A549 (cell line): ENCODE results near the gene SLC44A2. TPM values are rescaled to one million over a fixed set of nuclear protein-coding genes. Genes with fewer than 3 reads are reported as not detected.

Experiments used
- ATAC-seq, 2 experiments: fragments of 200-7000 bp in 1 of 2; fragments of >200 bp in 1 of 2; cut with Nextera tagmentation in 1 of 2; cut with Tn5 transposase in 1 of 2; 3 replicates each; pipeline versions ENCODE4 v1.8.0 to v1.9.1; 2018 to 2020; ENCODE audit warnings: mild to moderate bottlenecking in 1 of 2, moderate library complexity in 1 of 2
- CTCF ChIA-PET: fragments of 300-600 bp; sonication (Branson Sonifier 250); formaldehyde crosslinking; extraction: SDS; loops from one replicate; lab custom pipeline; 2021; ENCODE audit warnings: antibody characterized with exemption, inconsistent platforms; lab: Yijun Ruan, JAX
- POLR2A ChIA-PET: fragments of 350-600 bp; formaldehyde crosslinking; extraction: SDS; loops from one replicate; lab custom pipeline; 2021; ENCODE audit warnings: antibody characterized with exemption, inconsistent platforms; lab: Yijun Ruan, JAX
- DNase-seq, 2 experiments: peaks; one replicate each; pipeline versions ENCODE4 v3.0.0 to v3.0.0-alpha.2; 2011 to 2016; ENCODE audit warnings: low read depth in 1 of 2, low spot score in 1 of 2
- FAIRE-seq: peaks from 2 replicates; lab custom pipeline; 2011; peaks lifted over from hg19 to GRCh38; lab: Jason Lieb, UNC
- H3K27ac ChIP-seq, 2 experiments: fragments of >200 bp; sonication (Bioruptor Twin); formaldehyde crosslinking; 3 replicates each; pipeline ENCODE4 v1.5.1; 2016 to 2017
- H3K4me1 ChIP-seq: fragments of >200 bp; sonication (Bioruptor Twin); formaldehyde crosslinking; 3 replicates; pipeline ENCODE4 v1.6.1; 2016
- H3K4me2 ChIP-seq: fragments of >200 bp; sonication (Bioruptor Twin); formaldehyde crosslinking; 3 replicates; pipeline ENCODE4 v1.6.1; 2016
- H3K4me3 ChIP-seq: fragments of >200 bp; sonication (Bioruptor Twin); formaldehyde crosslinking; 3 replicates; pipeline ENCODE4 v1.5.1; 2016
- H3K9me3 ChIP-seq: fragments of >200 bp; sonication (Bioruptor Twin); formaldehyde crosslinking; 3 replicates; pipeline ENCODE4 v1.6.1; 2016
- BHLHE40 ChIP-seq: IDR thresholded peaks from 2 replicates; pipeline ENCODE4 v1.6.1; 2012; ENCODE audit warnings: low read depth, low read length, inconsistent platforms
- CEBPB ChIP-seq, 2 experiments: fragments of >200 bp in 1 of 2; sonication (Bioruptor Twin) in 1 of 2; formaldehyde crosslinking in 1 of 2; IDR thresholded peaks; 2 replicates each; pipeline ENCODE4 v1.6.1; 2012 to 2016
- CHD4 ChIP-seq: fragments of 200-600 bp; sonication (generic); IDR thresholded peaks from 2 replicates; pipeline ENCODE4 v1.6.1; 2016; ENCODE audit warnings: antibody characterized with exemption, mild to moderate bottlenecking, borderline replicate concordance
- E2F6 ChIP-seq: IDR thresholded peaks from 2 replicates; pipeline ENCODE4 v1.6.1; 2012; ENCODE audit warnings: low read depth, borderline replicate concordance
- EHF ChIP-seq: fragments of 250-450 bp; sonication (Bioruptor Pico); IDR thresholded peaks from 2 replicates; pipeline ENCODE4 v1.5.0; 2020; ENCODE audit warnings: mild to moderate bottlenecking
- EHMT2 ChIP-seq: fragments of 200-600 bp; sonication (generic); IDR thresholded peaks from 2 replicates; pipeline ENCODE4 v1.6.1; 2016; ENCODE audit warnings: antibody characterized with exemption, low read depth, mild to moderate bottlenecking, moderate library complexity
- ESRRA ChIP-seq: fragments of 150-350 bp; IDR thresholded peaks from 2 replicates; pipeline ENCODE4 v1.6.1; 2014; ENCODE audit warnings: mild to moderate bottlenecking, low read length, borderline replicate concordance
- FOSB ChIP-seq: fragments of 250-450 bp; sonication (Bioruptor Pico); IDR thresholded peaks from 2 replicates; pipeline ENCODE4 v1.5.0; 2020; ENCODE audit warnings: mild to moderate bottlenecking, moderate library complexity
- GATA3 ChIP-seq: IDR thresholded peaks from 2 replicates; pipeline ENCODE4 v1.6.1; 2012; ENCODE audit warnings: borderline replicate concordance
- HDAC2 ChIP-seq: fragments of 200-600 bp; sonication (generic); IDR thresholded peaks from 2 replicates; pipeline ENCODE4 v1.6.1; 2016
- HOXB13 ChIP-seq: fragments of 250-450 bp; sonication (Bioruptor Pico); IDR thresholded peaks from 2 replicates; pipeline ENCODE4 v1.5.0; 2020; ENCODE audit warnings: low read depth, mild to moderate bottlenecking, moderate library complexity
- HOXB5 ChIP-seq: fragments of 250-450 bp; sonication (Bioruptor Pico); IDR thresholded peaks from 2 replicates; pipeline ENCODE4 v1.5.0; 2020; ENCODE audit warnings: mild to moderate bottlenecking, moderate library complexity
- JUN ChIP-seq, 2 experiments: fragments of >200 bp; sonication (Bioruptor Twin); formaldehyde crosslinking; IDR thresholded peaks; 2 replicates in 1 of 2; 3 replicates in 1 of 2; pipeline ENCODE4 v1.6.1; 2016 to 2017
- KDM1A ChIP-seq: fragments of 200-600 bp; sonication (generic); IDR thresholded peaks from 2 replicates; pipeline ENCODE4 v1.6.1; 2016; ENCODE audit warnings: low read depth, mild to moderate bottlenecking
- KDM5A ChIP-seq: fragments of 200-600 bp; sonication (generic); IDR thresholded peaks from 2 replicates; pipeline ENCODE4 v1.6.1; 2016; ENCODE audit warnings: antibody characterized with exemption, mild to moderate bottlenecking
- MAFK ChIP-seq: fragments of 450-650 bp; IDR thresholded peaks from 2 replicates; pipeline ENCODE4 v1.6.1; 2014; ENCODE audit not compliant: partially characterized antibody
- MAZ ChIP-seq: fragments of 150-350 bp; IDR thresholded peaks from 2 replicates; pipeline ENCODE4 v1.6.1; 2014; ENCODE audit warnings: antibody characterized with exemption, low read depth, low read length, borderline replicate concordance
- NFE2L2 ChIP-seq: fragments of 150-350 bp; conservative IDR thresholded peaks from 2 replicates; pipeline ENCODE4 v1.6.1; 2014; ENCODE audit warnings: low read length
- NPAS2 ChIP-seq: fragments of 250-450 bp; sonication (Bioruptor Pico); IDR thresholded peaks from 2 replicates; pipeline ENCODE4 v1.8.0; 2022; ENCODE audit warnings: mild to moderate bottlenecking, moderate library complexity, borderline replicate concordance
- NR3C1 ChIP-seq: fragments of >200 bp; sonication (Bioruptor Twin); formaldehyde crosslinking; IDR thresholded peaks from 3 replicates; pipeline ENCODE4 v1.6.1; 2017
- POLR2AphosphoS2 ChIP-seq: conservative IDR thresholded peaks from 2 replicates; pipeline ENCODE4 v1.6.1; 2012; ENCODE audit warnings: low read length, improper control_type of control experiment, inconsistent platforms
- RAD21 ChIP-seq, 2 experiments: fragments of >200 bp in 1 of 2; sonication (Bioruptor Twin) in 1 of 2; formaldehyde crosslinking in 1 of 2; IDR thresholded peaks in 1 of 2; conservative IDR thresholded peaks in 1 of 2; 2 replicates in 1 of 2; 3 replicates in 1 of 2; pipeline ENCODE4 v1.6.1; 2012 to 2018; ENCODE audit warnings: inconsistent platforms in 1 of 2
- RARB ChIP-seq: fragments of 250-450 bp; sonication (Bioruptor Pico); IDR thresholded peaks from 2 replicates; pipeline ENCODE4 v1.8.0; 2021; ENCODE audit warnings: mild to moderate bottlenecking, moderate library complexity
- RCOR1 ChIP-seq: fragments of 150-350 bp; IDR thresholded peaks from 2 replicates; pipeline ENCODE4 v1.6.1; 2014; ENCODE audit warnings: antibody characterized with exemption, low read length, low read depth
- SMC3 ChIP-seq: fragments of >200 bp; sonication (Bioruptor Twin); formaldehyde crosslinking; IDR thresholded peaks from 3 replicates; pipeline ENCODE4 v1.6.1; 2018; ENCODE audit warnings: inconsistent platforms
- SREBF2 ChIP-seq: fragments of 450-650 bp; IDR thresholded peaks from 2 replicates; pipeline ENCODE4 v1.6.1; 2014; ENCODE audit warnings: mild to moderate bottlenecking, moderate library complexity
- TP53 ChIP-seq: fragments of 250-450 bp; sonication (Bioruptor Pico); IDR thresholded peaks from 2 replicates; pipeline ENCODE4 v1.5.0; 2021; ENCODE audit warnings: mild to moderate bottlenecking, moderate library complexity
- ZC3H11A ChIP-seq: fragments of 450-650 bp; IDR thresholded peaks from 2 replicates; pipeline ENCODE4 v1.6.1; 2014; ENCODE audit warnings: antibody characterized with exemption, mild to moderate bottlenecking
- ZFP36 ChIP-seq: fragments of 450-650 bp; IDR thresholded peaks from 2 replicates; pipeline ENCODE4 v1.6.1; 2014; ENCODE audit warnings: borderline replicate concordance; ENCODE audit not compliant: partially characterized antibody
- ZNF302 ChIP-seq: fragments of 250-450 bp; sonication (Bioruptor Pico); IDR thresholded peaks from 2 replicates; pipeline ENCODE4 v1.9.0; 2021; ENCODE audit warnings: inconsistent platforms, mild to moderate bottlenecking, moderate library complexity
- ZSCAN20 ChIP-seq: fragments of 250-450 bp; sonication (Bioruptor Pico); IDR thresholded peaks from 2 replicates; pipeline ENCODE4 v1.8.0; 2022; ENCODE audit warnings: mild to moderate bottlenecking, moderate library complexity
- WGBS: methylation state at CpG from one replicate; pipeline ENCODE4 v1.1.6; 2017; ENCODE audit errors: missing lambda C conversion rate; 5-methylcytosine and 5-hydroxymethylcytosine counted together
- polyA plus RNA-seq, 4 experiments: library from polyadenylated mRNA; depleted of rRNA in 3 of 4; stranded (reverse); fragments of >200 nt; fragmentation: RNase III in 1 of 4; extraction: RNeasy Plus Mini Kit Qiagen cat#74134 plus additional on column Dnase treatment in 1 of 4; gene quantifications; 2 replicates in 3 of 4; 3 replicates in 1 of 4; pipeline ENCODE4 v1.2.3, GENCODE V29; 2011 to 2017
- TF ChIP-seq, protein P1 (sequence below): IDR thresholded peaks from 2 replicates; pipeline ENCODE4 v1.6.1; 2012
- TF ChIP-seq, protein P2 (sequence below): fragments of 150-350 bp; IDR thresholded peaks from 2 replicates; pipeline ENCODE4 v1.6.1; 2014; ENCODE audit warnings: low read depth, mild to moderate bottlenecking, low read length
- TF ChIP-seq, protein P3 (sequence below): fragments of >200 bp; sonication (Bioruptor Twin); formaldehyde crosslinking; IDR thresholded peaks from 2 replicates; pipeline ENCODE4 v1.6.1; 2016

SLC44A2 gene
- polyA plus RNA-seq, 2 of the 4 experiments (the other 2 are of a cell fraction): 8.3 TPM

- 86% methylated on average over 5 of the region's 5 CpGs for WGBS
- FAIRE-seq (no peak), ATAC-seq (no peak), DNase-seq (no peak)
- H3K4me3 ChIP-seq: no peak overlapping the region
- CTCF ChIA-PET: no interaction called here
- H3K4me1 ChIP-seq: no peaks in the 10 kb centered on the region
- no peak overlapping the region for H3K27ac ChIP-seq
- TF ChIP-seq, protein P1, sequence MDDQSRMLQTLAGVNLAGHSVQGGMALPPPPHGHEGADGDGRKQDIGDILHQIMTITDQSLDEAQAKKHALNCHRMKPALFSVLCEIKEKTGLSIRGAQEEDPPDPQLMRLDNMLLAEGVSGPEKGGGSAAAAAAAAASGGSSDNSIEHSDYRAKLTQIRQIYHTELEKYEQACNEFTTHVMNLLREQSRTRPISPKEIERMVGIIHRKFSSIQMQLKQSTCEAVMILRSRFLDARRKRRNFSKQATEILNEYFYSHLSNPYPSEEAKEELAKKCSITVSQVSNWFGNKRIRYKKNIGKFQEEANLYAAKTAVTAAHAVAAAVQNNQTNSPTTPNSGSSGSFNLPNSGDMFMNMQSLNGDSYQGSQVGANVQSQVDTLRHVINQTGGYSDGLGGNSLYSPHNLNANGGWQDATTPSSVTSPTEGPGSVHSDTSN: no peak
- TF ChIP-seq HOXB13 (CRISPR knock-in tag): no peak
- no peak for TF ChIP-seq ZSCAN20 (CRISPR knock-in tag)
- no peak for TF ChIP-seq RCOR1
- TF ChIP-seq RAD21 (conservative IDR thresholded peaks at IDR 0.05 in 1 of 2, IDR thresholded peaks at IDR 0.05 in 1 of 2): no peak
- no peak for TF ChIP-seq NR3C1
- TF ChIP-seq KDM5A: no peak
- no peak for TF ChIP-seq BHLHE40
- TF ChIP-seq ESRRA: no peak
- no peak for TF ChIP-seq POLR2AphosphoS2
- TF ChIP-seq NFE2L2: no peak
- no peak for TF ChIP-seq SREBF2
- TF ChIP-seq NPAS2 (CRISPR knock-in tag): no peak
- TF ChIP-seq, protein P2, sequence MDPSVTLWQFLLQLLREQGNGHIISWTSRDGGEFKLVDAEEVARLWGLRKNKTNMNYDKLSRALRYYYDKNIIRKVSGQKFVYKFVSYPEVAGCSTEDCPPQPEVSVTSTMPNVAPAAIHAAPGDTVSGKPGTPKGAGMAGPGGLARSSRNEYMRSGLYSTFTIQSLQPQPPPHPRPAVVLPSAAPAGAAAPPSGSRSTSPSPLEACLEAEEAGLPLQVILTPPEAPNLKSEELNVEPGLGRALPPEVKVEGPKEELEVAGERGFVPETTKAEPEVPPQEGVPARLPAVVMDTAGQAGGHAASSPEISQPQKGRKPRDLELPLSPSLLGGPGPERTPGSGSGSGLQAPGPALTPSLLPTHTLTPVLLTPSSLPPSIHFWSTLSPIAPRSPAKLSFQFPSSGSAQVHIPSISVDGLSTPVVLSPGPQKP: no peak
- no peak for TF ChIP-seq E2F6
- no peak for TF ChIP-seq HDAC2
- no peak for TF ChIP-seq ZNF302 (CRISPR knock-in tag)
- no peaks in the 10 kb centered on the region for H3K9me3 ChIP-seq
- H3K4me2 ChIP-seq: no peak overlapping the region
- POLR2A ChIA-PET: no interaction called here
Observed at GRCh38 chr19:10685210-10685609, 59.9 kb downstream of the SLC44A2 start.

DNA sequence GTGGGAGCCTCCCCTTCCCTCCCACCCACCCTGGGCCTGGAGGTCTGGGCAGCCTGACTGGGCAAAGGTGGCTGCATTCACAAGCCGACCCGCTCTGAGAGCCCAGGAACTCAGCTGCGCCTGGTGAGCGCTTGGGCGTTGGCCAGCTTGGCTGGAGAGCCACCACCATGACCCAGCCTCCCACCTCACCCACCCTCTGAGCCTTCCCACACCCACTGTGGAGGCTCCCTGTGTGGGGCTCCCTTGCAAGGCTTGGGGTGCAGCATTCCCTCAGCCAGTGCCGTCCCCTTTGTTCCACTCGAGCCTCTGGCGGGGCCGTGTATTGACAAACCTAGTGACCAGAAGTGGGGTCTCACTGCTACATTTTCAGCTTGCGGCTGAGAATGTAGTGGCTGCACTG, 60.8 kb downstream of the SLC44A2 start:
- Histone ChIP-seq H3K4me1 (no peaks in the 10 kb centered on the region), H3K4me3 (no peak overlapping the region), H3K4me2 (no peak overlapping the region), H3K27ac (no peak overlapping the region), H3K9me3 (no peaks in the 10 kb centered on the region)
- ATAC-seq (no peak), FAIRE-seq (no peak), DNase-seq (no peak)
- TF ChIP-seq NR3C1: no peak
- TF ChIP-seq, protein P3, sequence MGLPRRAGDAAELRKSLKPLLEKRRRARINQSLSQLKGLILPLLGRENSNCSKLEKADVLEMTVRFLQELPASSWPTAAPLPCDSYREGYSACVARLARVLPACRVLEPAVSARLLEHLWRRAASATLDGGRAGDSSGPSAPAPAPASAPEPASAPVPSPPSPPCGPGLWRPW: no peak
- no peak for TF ChIP-seq FOSB (CRISPR knock-in tag)
- no peak for TF ChIP-seq MAFK
- no peak for TF ChIP-seq EHMT2
- WGBS: 100% methylated on average over 5 of the region's 10 CpGs
- ChIA-PET POLR2A (no interaction called here), CTCF (no interaction called here)

- no peaks in the 10 kb centered on the region for H3K4me1 ChIP-seq
- H3K4me2 ChIP-seq: no peak overlapping the region
- CTCF ChIA-PET: interaction anchor here (1.0 to 2.5 kb wide), 3 partner anchors 12 to 106 kb away, joined by 5 to 11 read pairs (median 6); no protein-coding TSS in a partner anchor
- POLR2A ChIA-PET: no interaction called here
- 94% methylated on average over 20 of the region's 31 CpGs for WGBS
- no peaks in the 10 kb centered on the region for H3K9me3 ChIP-seq
- DNase-seq (no peak), ATAC-seq (no peak), FAIRE-seq (no peak)
- H3K4me3 ChIP-seq: no peak overlapping the region
- no peak overlapping the region for H3K27ac ChIP-seq
- TF ChIP-seq TP53 (CRISPR knock-in tag): no peak
- no peak for TF ChIP-seq GATA3
- no peak for TF ChIP-seq JUN (IDR thresholded peaks at IDR 0.05)
- no peak for TF ChIP-seq CEBPB (IDR thresholded peaks at IDR 0.05)
- no peak for TF ChIP-seq ZC3H11A
- no peak for TF ChIP-seq KDM1A
- TF ChIP-seq SMC3: no peak
- TF ChIP-seq NR3C1: no peak
- TF ChIP-seq MAZ: no peak
- TF ChIP-seq SREBF2: no peak
- no peak for TF ChIP-seq HOXB5 (CRISPR knock-in tag)
- TF ChIP-seq RARB (CRISPR knock-in tag): no peak
- TF ChIP-seq ZFP36: no peak
- TF ChIP-seq ESRRA: no peak
- TF ChIP-seq KDM5A: no peak
- TF ChIP-seq EHF (CRISPR knock-in tag): no peak
- no peak for TF ChIP-seq CHD4
Observed at GRCh38 chr19:10686661-10687517, 61.5 kb downstream of the SLC44A2 start.
